HG03103 (cell line): ENCODE results near the gene IPO9.

Source experiments
- ATAC-seq: cut with Tn5 transposase; IDR thresholded peaks from one replicate; pipeline ENCODE4 v1.9.1; 2021; ENCODE audit warnings: low read depth; ENCODE audit not compliant: unreplicated experiment

The IPO9 gene

DNA sequence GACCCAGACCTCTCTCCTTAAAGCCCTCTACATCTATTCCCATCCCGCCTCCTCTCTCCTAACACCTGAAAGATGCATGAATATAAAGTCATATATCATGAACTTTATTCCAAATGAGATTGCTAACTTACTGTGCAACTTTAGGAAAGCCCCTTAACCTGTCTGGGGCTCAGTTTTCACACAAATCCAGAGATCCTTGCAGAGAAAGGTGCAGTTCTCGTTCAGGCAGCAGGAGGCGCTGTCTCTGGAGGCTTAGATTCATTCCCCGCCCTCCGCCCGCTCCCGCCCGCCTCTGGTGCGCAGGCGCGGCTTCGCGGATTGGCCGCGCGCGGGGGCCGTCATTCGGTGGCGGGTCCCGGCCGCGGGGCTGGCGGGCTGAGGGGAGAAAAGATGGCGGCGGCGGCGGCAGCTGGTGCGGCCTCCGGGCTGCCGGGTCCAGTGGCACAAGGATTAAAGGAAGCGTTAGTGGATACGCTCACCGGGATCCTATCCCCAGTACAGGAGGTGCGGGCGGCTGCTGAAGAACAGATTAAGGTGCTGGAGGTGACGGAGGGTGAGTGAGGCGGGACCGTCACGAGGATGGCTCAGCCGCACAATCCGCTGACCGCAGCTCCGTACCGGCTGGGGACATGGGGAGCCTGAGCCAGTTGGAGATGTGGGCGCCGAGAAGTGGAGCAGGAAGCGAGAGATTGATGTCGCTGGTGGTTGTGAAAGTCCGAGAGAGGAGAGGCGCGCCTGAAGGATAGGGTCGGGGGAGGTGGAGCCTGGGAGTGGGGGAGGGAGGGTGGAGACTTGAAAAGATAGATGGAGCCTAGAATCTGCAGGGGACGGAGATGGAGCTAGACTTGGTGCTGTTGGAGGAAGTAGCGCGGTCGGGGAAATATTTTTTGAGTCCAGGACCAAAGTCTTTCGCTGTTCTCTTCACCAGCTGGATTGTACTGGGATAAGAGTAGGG is at the start of gene IPO9:
TSS of gene IPO9 (plus strand) at position 338 of the 955 bp plus-strand sequence. CDS start at position 391, 53 bp downstream.
- peak; percentile 89 for ATAC-seq

DNA sequence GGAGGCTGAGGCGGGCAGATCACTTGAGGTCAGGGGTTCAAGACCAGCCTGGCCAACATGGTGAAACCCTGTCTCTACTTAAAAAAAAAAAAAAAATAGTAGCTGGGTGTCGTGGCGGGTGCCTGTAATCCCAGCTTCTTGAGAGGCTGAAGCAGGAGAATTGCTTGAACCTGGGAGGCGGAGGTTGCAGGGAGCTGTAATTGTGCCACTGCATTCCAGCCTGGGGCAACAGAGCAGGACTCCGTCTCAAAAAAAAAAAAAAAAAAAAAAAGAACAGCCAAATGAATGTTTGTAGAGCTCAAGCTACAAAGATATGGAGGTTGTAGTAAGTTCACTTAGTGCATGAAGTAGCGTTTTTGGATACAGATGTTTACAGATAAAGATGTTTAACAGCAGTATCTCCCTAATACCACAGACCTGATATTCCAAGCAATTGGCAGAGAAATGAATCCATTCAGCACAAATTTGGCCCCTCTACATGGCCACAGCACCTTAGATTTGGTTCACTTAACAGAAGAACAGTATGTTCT is 49.5 kb upstream of the IPO9 start:
- no peak for ATAC-seq

DNA sequence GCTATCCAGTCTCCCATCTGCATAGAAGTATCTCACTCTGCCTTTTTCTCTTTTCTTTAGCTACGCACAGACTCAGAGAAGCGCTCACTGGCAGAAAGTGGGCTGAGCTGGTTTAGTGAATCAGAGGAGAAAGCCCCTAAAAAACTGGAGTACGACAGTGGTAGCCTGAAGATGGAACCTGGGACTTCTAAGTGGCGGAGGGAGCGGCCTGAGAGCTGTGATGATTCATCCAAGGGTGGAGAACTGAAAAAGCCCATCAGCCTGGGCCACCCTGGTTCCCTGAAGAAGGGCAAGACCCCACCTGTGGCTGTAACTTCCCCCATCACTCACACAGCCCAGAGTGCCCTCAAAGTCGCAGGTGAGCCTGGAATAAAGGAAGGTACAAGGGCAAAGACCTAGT is 48.0 kb upstream of the IPO9 start:
- ATAC-seq = no peak

DNA sequence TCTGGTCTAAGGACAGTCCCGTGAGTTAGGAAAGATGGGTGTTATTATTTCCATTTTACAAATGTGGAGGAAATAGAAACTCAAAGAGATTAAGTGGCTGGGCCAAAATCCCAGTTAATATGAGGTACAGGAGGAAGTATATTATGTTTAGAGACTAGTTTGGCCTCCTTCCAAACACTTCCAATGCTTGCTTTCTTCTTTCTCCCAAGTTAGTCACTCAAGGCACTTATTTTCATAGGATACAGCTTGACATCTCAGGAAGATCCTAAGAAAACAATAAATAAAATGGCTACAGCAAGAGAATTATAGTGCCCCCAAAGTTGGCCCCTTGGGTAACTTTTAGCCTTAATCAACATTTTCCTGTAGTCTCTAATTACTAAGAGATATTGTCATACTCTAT is 47.5 kb upstream of the IPO9 start:
- ATAC-seq = no peak

DNA sequence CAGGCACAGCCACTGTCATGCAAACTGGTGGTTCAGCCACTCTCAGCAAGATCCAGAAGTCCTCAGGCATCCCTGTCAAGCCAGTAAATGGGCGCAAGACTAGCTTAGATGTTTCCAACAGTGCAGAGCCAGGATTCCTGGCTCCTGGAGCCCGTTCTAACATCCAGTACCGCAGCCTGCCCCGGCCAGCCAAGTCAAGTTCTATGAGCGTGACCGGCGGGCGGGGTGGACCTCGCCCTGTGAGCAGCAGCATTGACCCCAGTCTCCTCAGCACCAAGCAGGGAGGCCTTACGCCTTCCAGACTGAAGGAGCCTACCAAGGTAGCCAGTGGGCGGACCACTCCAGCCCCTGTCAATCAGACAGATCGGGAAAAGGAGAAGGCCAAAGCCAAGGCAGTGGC is 46.6 kb upstream of the IPO9 start:
- ATAC-seq = no peak

DNA sequence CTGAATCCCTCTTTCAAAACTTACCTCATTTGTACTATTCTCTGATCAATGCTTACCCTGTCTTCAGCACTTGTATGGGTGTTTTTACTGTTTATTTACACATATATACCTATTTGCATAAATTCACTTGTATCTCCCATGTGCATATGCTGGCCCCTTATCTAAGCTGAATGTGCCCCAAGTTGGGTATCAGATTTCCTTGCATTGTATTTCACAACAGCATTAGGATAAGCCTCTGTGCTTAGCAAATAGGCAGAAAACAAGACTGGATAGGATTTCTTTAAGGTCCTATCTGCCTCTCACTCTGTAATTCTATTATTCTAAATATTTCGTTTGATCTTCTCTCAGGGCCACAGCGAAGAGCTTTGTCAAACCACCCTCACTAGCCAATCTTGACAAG is 45.9 kb upstream of the IPO9 start:
- ATAC-seq = no peak

DNA sequence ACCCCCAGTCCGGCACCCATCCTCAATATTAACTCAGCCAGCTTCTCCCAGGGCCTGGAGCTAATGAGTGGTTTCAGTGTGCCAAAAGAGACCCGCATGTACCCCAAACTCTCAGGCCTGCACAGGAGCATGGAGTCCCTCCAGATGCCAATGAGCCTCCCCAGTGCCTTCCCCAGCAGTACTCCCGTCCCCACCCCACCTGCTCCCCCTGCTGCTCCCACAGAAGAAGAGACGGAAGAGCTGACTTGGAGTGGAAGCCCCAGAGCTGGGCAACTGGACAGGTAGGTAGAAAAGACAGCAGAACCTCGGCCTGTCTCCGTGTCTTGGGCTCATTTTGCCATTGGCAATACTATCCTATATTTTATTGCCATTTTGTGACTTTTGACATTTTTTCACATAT is 45.4 kb upstream of the IPO9 start:
- no peak for ATAC-seq

DNA sequence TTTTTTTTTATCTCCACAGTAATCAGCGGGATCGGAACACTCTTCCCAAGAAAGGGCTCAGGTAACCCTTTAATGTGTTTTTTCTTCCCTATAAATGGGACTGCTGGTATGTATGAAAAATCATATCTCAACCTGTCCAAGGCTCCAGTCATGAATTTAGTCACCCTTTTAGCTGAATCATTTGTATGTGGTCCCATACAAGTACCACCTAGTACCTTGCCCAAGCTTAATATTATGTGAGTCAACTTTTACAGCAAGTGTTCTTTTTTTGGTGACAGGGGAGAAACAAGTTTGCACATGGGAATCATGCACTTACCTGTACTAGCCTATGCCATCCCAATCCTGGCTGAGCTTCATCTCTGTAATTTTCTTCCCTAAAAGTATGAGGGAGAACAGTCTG is 43.7 kb upstream of the IPO9 start:
- no peak for ATAC-seq

DNA sequence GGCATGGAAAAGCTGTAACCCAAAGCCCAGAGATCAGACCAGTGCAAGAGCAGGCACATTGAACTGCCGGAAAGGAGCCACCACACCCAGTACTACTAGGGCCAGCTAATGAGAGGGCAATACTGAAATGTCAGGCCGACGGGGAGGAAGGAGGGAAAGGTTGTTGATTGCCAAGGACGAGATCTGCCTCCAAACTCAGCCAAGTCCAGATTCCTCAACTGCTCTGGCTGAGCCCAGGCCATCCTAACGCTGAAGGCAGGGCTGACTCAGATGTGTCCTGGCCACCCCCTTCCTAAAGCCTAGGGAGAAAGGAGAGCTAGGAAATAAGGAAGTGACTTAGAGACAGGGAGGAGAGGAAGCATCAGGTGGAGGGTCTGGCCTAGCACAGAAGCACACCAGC is 42.1 kb upstream of the IPO9 start:
- no peak for ATAC-seq

DNA sequence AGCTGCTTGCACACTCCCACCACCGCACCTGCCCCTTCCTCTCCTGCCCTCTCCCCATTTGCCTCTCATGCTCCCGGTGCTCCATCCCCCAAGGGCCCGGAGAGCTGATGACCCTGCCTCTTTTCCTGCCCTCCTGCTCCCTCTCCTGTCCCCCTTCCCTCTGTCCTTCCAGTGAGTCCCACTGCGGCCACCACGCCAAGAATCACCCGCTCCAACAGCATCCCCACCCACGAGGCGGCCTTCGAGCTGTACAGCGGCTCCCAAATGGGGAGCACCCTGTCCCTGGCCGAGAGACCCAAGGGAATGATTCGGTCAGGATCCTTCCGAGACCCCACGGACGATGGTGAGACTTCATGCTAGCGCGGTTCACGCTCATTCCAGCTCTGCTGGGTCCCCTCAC is 40.7 kb upstream of the IPO9 start:
- no peak for ATAC-seq

DNA sequence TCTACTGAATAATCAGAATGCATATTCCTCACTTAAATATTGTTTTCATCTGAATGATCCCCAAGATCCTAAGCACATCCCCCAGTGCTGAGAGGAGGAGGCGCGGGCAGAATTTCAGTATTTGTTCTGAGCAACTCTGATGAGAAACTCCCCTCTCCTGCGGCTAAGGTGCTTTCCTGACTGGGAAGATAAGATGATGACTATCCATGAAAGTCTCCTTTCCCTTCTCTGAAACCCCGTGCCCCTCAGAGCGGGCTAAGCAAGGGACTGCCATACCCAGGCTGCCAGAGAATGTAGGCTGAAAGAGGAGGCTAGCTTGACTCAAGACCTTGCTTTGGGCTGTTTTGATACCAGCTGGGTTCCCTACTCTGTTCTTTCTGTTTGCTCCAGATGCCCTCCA is 39.7 kb upstream of the IPO9 start:
- ATAC-seq = no peak

DNA sequence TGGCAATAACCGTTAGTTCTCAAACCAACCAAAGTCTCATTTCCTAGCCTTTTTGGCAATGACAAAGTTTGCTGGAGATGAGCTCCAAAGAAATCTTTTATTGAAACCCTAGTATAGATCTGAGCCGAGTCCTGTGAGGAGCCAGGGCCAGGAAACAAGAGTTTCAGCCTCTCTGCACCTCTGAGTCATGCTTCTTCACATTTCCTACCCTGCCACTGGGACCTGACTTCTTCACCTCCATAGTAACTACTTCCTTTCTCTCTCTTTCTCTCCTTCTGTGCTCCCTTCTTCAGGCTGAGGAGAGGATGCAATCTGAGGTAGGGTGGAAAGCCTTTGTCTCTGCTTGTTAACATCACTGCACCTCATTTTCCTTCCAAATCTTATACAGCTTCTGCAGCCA is 38.7 kb upstream of the IPO9 start:
- ATAC-seq = no peak

DNA sequence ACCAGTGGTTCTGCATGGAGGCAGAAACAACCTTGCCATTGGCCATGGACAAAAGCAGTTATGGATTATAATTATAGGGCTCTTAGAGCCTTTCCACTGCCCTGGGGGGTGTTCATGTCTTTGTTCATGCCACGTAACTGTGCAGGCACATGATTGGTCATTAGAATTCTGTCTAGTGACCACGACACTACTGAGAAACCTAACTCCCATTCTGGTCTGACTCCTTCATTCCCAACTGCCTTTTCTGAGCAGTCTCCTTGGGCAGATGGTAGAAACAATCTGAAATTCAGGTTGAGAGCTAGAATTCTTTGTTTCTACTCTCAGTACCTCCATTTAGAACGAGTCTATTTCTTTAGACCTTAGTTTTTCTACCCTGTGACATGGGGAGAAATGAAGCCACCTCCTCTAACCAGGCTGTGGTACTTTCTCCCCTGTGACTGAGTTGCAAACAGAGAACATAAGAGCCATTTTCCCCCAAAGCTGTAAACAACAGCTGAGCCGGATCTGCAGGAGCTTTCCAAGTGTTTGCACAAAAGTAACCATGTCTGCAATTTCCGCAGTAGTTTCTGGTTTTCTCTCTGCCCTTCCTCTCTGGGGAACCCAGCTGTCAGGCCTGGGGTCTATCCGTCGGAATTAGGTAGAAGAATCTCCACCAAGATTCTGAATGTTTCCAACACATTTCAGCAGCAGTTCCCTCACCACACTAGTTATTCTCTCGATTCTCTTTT is 37.7 kb upstream of the IPO9 start:
- no peak for ATAC-seq

DNA sequence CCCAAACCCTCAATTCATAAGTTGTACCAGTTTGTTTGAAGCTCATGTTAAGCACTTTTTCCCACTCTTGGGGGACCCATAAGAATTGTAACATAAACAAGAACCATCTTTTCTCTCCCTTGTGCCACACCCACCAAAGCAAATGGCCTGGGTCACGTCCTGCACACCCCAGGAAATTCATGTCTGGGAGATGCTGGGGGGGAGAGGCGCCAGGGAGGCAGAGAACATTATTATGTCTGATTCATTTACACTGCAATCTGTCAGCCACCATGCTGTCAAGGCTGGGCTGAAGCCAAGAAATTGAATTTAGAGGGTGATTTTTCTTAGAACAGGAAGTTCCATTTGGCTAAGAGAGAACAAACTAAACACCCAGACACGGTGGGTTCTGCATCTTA is 37.2 kb upstream of the IPO9 start:
- ATAC-seq = no peak

DNA sequence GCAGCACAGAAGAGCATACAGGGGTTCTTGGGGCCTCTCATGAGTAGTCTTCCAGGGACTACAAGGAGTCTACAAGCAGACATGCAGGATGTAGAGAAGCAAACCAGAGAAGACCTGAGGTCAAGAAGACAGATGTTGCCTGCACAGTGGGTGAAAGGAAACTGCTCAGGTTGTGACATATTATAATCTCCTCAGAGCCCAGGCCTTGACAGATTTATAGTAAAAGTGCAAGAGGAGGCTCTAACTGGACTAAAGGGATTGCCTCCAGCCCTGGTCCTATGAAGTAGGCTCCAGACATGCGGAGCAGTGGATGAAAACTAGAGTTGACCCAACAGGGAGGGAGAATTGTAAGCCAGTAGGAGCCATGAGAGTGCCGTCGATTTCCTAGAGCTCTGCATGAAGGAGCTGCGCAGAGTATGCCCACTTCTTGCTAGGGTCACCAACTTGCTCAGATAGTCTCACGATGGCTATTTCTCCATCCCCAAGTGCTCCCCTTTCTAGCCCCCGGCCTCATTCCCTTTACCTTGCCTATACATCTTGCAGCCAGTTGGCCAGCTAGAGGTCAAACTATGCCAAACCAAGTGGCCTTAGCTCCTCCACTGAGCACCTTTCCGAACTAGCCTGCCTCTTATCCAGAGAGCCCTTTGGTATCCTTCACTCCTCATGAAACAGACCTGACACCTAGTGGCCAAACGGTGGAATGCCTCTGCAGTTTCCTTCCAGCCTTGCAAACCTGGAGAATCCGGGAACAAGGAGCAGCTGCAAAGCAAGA is 36.2 kb upstream of the IPO9 start:
- ATAC-seq = no peak

DNA sequence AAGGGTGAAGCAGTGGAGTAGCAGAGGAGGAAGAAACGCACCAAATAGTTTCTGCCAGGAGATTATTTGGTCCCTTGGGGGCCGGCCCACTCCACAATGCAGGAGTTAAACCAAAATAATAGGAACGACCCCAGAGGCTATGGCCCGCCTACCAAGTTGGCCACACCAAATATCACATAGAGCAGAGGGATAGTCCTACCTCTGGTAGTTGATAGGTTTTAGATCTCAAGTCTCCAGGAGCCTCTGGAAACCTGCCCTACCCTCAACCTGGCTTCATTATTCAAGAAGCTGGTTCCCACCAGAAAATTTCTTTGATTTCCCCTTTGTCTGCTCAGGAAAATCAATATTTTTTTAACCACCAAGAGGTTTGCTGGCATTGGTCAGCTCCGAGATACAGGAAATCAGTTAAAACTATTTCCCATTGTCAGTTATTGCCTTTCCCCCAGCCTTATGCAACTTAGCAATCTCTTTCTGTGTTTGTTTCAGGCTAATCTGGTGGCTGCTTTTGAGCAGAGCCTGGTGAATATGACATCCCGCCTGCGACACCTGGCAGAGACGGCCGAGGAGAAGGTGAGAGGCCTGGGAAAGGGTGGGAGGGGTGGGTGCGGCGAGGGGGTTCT is 35.5 kb upstream of the IPO9 start:
- ATAC-seq = no peak

DNA sequence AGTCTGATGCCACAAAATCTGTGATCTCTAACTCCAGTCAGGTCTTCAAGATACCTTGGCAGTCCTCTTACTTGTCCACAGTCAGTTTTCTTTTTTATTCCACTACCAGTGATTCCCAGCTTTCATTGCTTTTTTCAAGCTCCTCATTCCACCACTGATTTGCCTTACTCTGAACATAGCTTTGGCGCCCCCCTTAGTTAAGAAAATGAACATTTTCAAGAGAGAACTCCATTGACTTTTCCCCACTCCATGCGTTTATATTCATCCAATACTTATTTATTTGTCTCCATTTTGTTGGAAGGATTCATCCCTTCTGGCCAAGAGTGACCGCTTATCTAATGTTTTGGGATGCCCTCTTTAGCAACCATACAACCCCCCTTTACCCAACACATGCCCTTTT is 33.9 kb upstream of the IPO9 start:
- no peak for ATAC-seq

DNA sequence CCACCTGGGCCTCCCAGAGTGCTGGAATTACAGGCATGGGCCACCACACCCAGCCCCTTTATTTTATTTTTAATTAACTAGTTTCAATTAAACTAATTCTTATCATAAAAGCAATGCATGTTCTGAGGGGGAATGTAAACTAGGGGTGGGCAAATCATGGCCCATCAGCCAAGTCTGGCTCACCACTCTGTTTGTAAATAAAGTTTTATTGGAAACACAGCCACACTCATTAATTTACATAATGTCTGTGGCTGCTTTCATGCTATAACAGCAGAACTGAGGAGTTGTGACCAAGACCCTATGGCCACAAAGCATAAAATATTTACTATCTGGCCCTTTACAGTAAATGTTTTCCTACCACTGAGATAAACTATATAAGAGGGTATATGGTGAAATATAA is 28.7 kb upstream of the IPO9 start:
- ATAC-seq = no peak

DNA sequence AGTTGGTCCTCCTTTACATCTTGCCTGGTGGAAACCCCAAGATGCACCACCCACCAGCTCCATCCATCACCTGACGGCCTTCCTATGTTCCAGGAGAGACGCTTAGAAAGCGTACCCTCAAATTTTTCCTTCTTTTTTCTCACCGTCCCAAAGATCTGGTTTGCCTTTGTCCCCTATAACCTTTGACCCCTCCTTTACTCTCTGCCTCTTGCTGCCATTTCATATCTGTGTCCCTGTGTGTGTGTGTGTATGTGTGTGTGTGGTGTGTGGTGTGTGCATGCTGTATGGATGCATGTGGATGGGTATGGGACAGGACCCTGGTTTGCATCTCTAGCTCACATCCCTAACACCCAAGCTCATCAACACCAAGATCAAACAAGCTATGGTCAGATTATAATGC is 22.2 kb upstream of the IPO9 start:
- no peak for ATAC-seq

DNA sequence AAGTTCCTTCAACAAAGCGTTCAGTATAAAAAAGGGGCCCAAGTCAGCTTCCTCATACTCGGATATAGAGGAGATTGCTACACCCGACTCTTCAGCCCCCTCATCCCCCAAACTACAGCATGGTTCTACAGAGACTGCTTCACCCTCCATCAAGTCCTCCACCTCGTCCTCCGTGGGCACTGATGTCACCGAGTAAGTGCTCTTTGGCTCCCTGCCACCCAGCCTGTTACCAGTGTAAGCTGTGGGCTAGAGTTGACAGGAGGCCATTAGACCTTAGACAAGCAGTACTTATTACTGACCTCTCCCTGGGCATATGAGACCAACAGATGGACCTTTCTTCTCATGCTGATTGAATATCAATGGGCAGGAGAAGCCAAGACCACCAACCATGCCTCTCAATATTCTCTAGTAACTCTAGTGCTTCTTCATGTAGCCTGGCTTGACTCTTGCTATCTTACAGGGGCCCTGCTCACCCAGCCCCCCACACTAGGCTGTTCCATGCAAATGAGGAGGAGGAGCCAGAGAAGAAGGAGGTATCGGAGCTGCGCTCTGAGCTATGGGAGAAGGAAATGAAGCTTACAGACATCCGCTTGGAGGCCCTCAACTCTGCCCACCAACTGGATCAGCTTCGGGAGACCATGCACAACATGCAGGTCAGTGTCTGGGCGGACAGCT is 20.9 kb upstream of the IPO9 start:
- ATAC-seq = no peak
